H9 (cell line): ENCODE data around the gene PLCB1. TPM values are rescaled to one million over a fixed set of nuclear protein-coding genes. Genes with fewer than 3 reads are reported as not detected.

Experiments used
- DNase-seq: peaks from one replicate; pipeline ENCODE4 v3.0.0-alpha.2; 2017
- H2AFZ ChIP-seq: one replicate; pipeline ENCODE4 v1.6.1; 2013; ENCODE audit warnings: mild to moderate bottlenecking, low read length, control low read depth, moderate library complexity
- H2AK5ac ChIP-seq: 2 replicates; pipeline ENCODE4 v1.6.1; 2013; ENCODE audit warnings: low read length, control low read depth, mixed read lengths; ENCODE audit not compliant: insufficient read length
- H2BK120ac ChIP-seq: one replicate; pipeline ENCODE4 v1.6.1; 2013; ENCODE audit warnings: low read depth, mild to moderate bottlenecking, low read length, control low read depth, inconsistent platforms; ENCODE audit not compliant: poor library complexity, severe bottlenecking
- H2BK12ac ChIP-seq: 2 replicates; pipeline ENCODE4 v1.6.1; 2013; ENCODE audit warnings: low read length, control low read depth, mixed read lengths, low read depth; ENCODE audit not compliant: insufficient read length
- H2BK15ac ChIP-seq: 2 replicates; pipeline ENCODE4 v1.6.1; 2013; ENCODE audit warnings: low read depth, low read length, control low read depth
- H2BK20ac ChIP-seq: one replicate; pipeline ENCODE4 v1.6.1; 2013; ENCODE audit warnings: low read depth, mild to moderate bottlenecking, low read length, control low read depth, inconsistent platforms; ENCODE audit not compliant: poor library complexity, severe bottlenecking
- H2BK5ac ChIP-seq: 2 replicates; pipeline ENCODE4 v1.6.1; 2013; ENCODE audit warnings: low read length, control low read depth, mixed read lengths; ENCODE audit not compliant: insufficient read length
- H3K14ac ChIP-seq: 2 replicates; pipeline ENCODE4 v1.6.1; 2013; ENCODE audit warnings: low read length, control low read depth; ENCODE audit not compliant: insufficient read depth
- H3K18ac ChIP-seq: 2 replicates; pipeline ENCODE4 v1.6.1; 2013; ENCODE audit warnings: low read depth, mild to moderate bottlenecking, mixed read lengths, low read length, control low read depth; ENCODE audit not compliant: insufficient read length
- H3K23ac ChIP-seq: 2 replicates; pipeline ENCODE4 v1.6.1; 2013; ENCODE audit warnings: low read length, control low read depth, mixed read lengths, low read depth; ENCODE audit not compliant: insufficient read length
- H3K23me2 ChIP-seq: 2 replicates; pipeline ENCODE4 v1.6.1; 2013; ENCODE audit warnings: low read depth, mild to moderate bottlenecking, mixed read lengths, low read length, control low read depth; ENCODE audit not compliant: insufficient read length, poor library complexity, severe bottlenecking
- H3K27ac ChIP-seq: 2 replicates; pipeline ENCODE4 v1.5.1; 2013; ENCODE audit warnings: low read length, control low read depth, mixed read lengths, low read depth; ENCODE audit not compliant: insufficient read length
- H3K27me3 ChIP-seq: 2 replicates; pipeline ENCODE4 v1.6.1; 2013; ENCODE audit warnings: low read length, control low read depth, inconsistent platforms; ENCODE audit not compliant: insufficient read depth
- H3K4ac ChIP-seq: 2 replicates; pipeline ENCODE4 v1.6.1; 2013; ENCODE audit warnings: low read depth, mild to moderate bottlenecking, control low read depth, inconsistent platforms, low read length, moderate library complexity
- H3K4me1 ChIP-seq: 2 replicates; pipeline ENCODE4 v1.6.1; 2013; ENCODE audit warnings: low read length, control low read depth, inconsistent platforms; ENCODE audit not compliant: insufficient read depth
- H3K4me2 ChIP-seq: 2 replicates; pipeline ENCODE4 v1.6.1; 2013; ENCODE audit warnings: low read length, control low read depth, mixed read lengths; ENCODE audit not compliant: insufficient read length, insufficient read depth
- H3K56ac ChIP-seq: 2 replicates; pipeline ENCODE4 v1.6.1; 2013; ENCODE audit warnings: low read depth, mild to moderate bottlenecking, mixed read lengths, low read length, control low read depth; ENCODE audit not compliant: insufficient read length
- H3K79me1 ChIP-seq: 2 replicates; pipeline ENCODE4 v1.6.1; 2013; ENCODE audit warnings: low read depth, mild to moderate bottlenecking, moderate library complexity, low read length, control low read depth, inconsistent platforms; ENCODE audit not compliant: insufficient read depth, poor library complexity, severe bottlenecking
- H3K79me2 ChIP-seq: 2 replicates; pipeline ENCODE4 v1.6.1; 2013; ENCODE audit warnings: low read length, control low read depth, inconsistent platforms; ENCODE audit not compliant: insufficient read depth
- H3K9ac ChIP-seq: 2 replicates; pipeline ENCODE4 v1.6.1; 2013; ENCODE audit warnings: low read length, control low read depth, mixed read lengths; ENCODE audit not compliant: insufficient read length; ENCODE audit errors: extremely low read depth
- H3K9me3 ChIP-seq: one replicate; pipeline ENCODE4 v1.6.1; 2013; ENCODE audit warnings: low read depth, low read length, inconsistent platforms; ENCODE audit not compliant: control insufficient read depth
- H3T11ph ChIP-seq: one replicate; pipeline ENCODE4 v1.6.1; 2013; ENCODE audit warnings: mild to moderate bottlenecking, low read length, control low read depth, inconsistent platforms
- H4K20me1 ChIP-seq: one replicate; pipeline ENCODE4 v1.6.1; 2013; ENCODE audit not compliant: control insufficient read depth, insufficient read length, insufficient read depth
- H4K5ac ChIP-seq: 2 replicates; pipeline ENCODE4 v1.6.1; 2013; ENCODE audit warnings: low read depth, mild to moderate bottlenecking, mixed read lengths, low read length, control low read depth; ENCODE audit not compliant: insufficient read length
- H4K8ac ChIP-seq: replicated peaks from 2 replicates; pipeline ENCODE4 v1.6.1; 2013; ENCODE audit warnings: low read length, control low read depth, mixed read lengths, low read depth; ENCODE audit not compliant: insufficient read length
- H4K91ac ChIP-seq: 2 replicates; pipeline ENCODE4 v1.6.1; 2013; ENCODE audit warnings: low read depth, mild to moderate bottlenecking, moderate library complexity, mixed read lengths, low read length, control low read depth; ENCODE audit not compliant: insufficient read length
- H3K27ac Mint-ChIP-seq, 3 experiments: 2 replicates in 2 of 3; 3 replicates in 1 of 3; pipeline ENCODE4 v1.8.0; 2020 to 2021; ENCODE audit warnings: mixed read lengths in 3 of 3, mild to moderate bottlenecking in 1 of 3, moderate library complexity in 1 of 3
- H3K27me3 Mint-ChIP-seq: 2 replicates; pipeline ENCODE4 v1.8.0; 2021; ENCODE audit warnings: low read depth, mild to moderate bottlenecking, moderate library complexity, mixed read lengths
- H3K36me3 Mint-ChIP-seq, 3 experiments: 2 replicates in 2 of 3; 3 replicates in 1 of 3; pipeline ENCODE4 v1.8.0; 2020 to 2021; ENCODE audit warnings: low read depth in 3 of 3, mixed read lengths in 3 of 3; ENCODE audit not compliant: insufficient read depth in 1 of 3
- H3K4me1 Mint-ChIP-seq, 2 experiments: 2 replicates each; pipeline ENCODE4 v1.8.0; 2020; ENCODE audit warnings: mixed read lengths in 2 of 2
- H3K4me3 Mint-ChIP-seq, 2 experiments: 2 replicates in 1 of 2; 3 replicates in 1 of 2; pipeline ENCODE4 v1.8.0; 2020 to 2021; ENCODE audit warnings: mild to moderate bottlenecking in 2 of 2, mixed read lengths in 2 of 2, moderate library complexity in 1 of 2
- H3K9me3 Mint-ChIP-seq, 2 experiments: 2 replicates in 1 of 2; 3 replicates in 1 of 2; pipeline ENCODE4 v1.8.0; 2020; ENCODE audit warnings: mild to moderate bottlenecking in 2 of 2, mixed read lengths in 2 of 2, moderate library complexity in 1 of 2
- CTCF ChIP-seq: fragments of 200-600 bp; sonication (generic); conservative IDR thresholded peaks from 3 replicates; pipeline ENCODE4 v1.8.0; 2021; ENCODE audit warnings: antibody characterized with exemption, mild to moderate bottlenecking
- WGBS: extraction: QIAGEN DNeasy Blood & Tissue Kit; methylation state at CpG from one replicate; pipeline ENCODE4 v1.1.7; 2013; ENCODE audit warnings: missing lambda C conversion rate, low lambda C conversion rate, mixed read lengths; ENCODE audit not compliant: insufficient read length; ENCODE audit errors: extremely low coverage; 5-methylcytosine and 5-hydroxymethylcytosine counted together
- total RNA-seq: library from RNA; stranded (reverse); gene quantifications from 2 replicates; pipeline ENCODE4 v1.2.1, GENCODE V29; 2021

Gene PLCB1
- total RNA-seq, 1 experiment from 2014 or later, result 11.5 TPM

GRCh38 chr20:8449123-8449522 lies 317.1 kb downstream of the PLCB1 start:
- no peak overlapping the region for H3T11ph ChIP-seq
- H2BK15ac ChIP-seq, result no peak overlapping the region
- no peak overlapping the region for H3K18ac ChIP-seq
- no peak overlapping the region for H4K91ac ChIP-seq
- no peaks in the 10 kb centered on the region for H4K20me1 ChIP-seq
- no peak overlapping the region for H2BK5ac ChIP-seq
- H3K36me3 Mint-ChIP-seq, result no peaks in the 10 kb centered on the region
- no peaks in the 10 kb centered on the region for H3K4me1 ChIP-seq
- H3K79me1 ChIP-seq, result no peaks in the 10 kb centered on the region
- no peaks in the 10 kb centered on the region for H3K4me1 Mint-ChIP-seq
- no CpG with 5 or more reads among the region's 5 CpGs for WGBS
- DNase-seq, result no peak
- no peak overlapping the region for H3K56ac ChIP-seq
- H3K27ac ChIP-seq, result no peak overlapping the region
- H3K27me3 Mint-ChIP-seq, result no peaks in the 10 kb centered on the region
- no peak overlapping the region for H3K27ac Mint-ChIP-seq
- H2BK20ac ChIP-seq, result no peak overlapping the region
- no peak overlapping the region for H4K5ac ChIP-seq
- no peaks in the 10 kb centered on the region; a peak in 2 of 5 replicates for H3K9me3 Mint-ChIP-seq
- no peaks in the 10 kb centered on the region for H3K23me2 ChIP-seq
- no peak overlapping the region for H3K14ac ChIP-seq
- H3K4me3 Mint-ChIP-seq, result no peak overlapping the region
- H4K8ac ChIP-seq, result no peak overlapping the region
- H3K4me2 ChIP-seq, result no peak overlapping the region
- TF ChIP-seq CTCF, result no peak
- H3K9ac ChIP-seq, result no peak overlapping the region
- no peaks in the 10 kb centered on the region for H3K79me2 ChIP-seq
- H2AK5ac ChIP-seq, result no peak overlapping the region
- no peak overlapping the region for H2BK12ac ChIP-seq
- no peak overlapping the region for H3K23ac ChIP-seq
- H3K27me3 ChIP-seq, result no peaks in the 10 kb centered on the region
- no peak overlapping the region for H2AFZ ChIP-seq
- H3K9me3 ChIP-seq, result no peaks in the 10 kb centered on the region
- H2BK120ac ChIP-seq, result no peak overlapping the region
- H3K4ac ChIP-seq, result no peak overlapping the region
